ENCODE measurements around the gene AOPEP. TPM values are rescaled to one million over a fixed set of nuclear protein-coding genes. Genes with fewer than 3 reads are reported as not detected.
A peak's percentile ranks its signal among the peaks of the same experiment; 100 is the strongest.

The AOPEP gene
- total RNA-seq, 1 donor from 2014 or later, result 92.3 TPM

- Mint-ChIP-seq H3K4me3 (ENCODE audit: unreplicated experiment) (no peak overlapping the region), H3K27ac (ENCODE audit: unreplicated experiment) (peak overlapping the region; percentile 92), H3K27me3 (ENCODE audit: low read depth) (no peaks in the 10 kb centered on the region), H3K36me3 (ENCODE audit: low read depth) (peaks cover 2% of the 10 kb centered on the region), H3K9me3 (ENCODE audit: low read depth) (no peaks in the 10 kb centered on the region), H3K4me1 (ENCODE audit: low read depth) (peaks cover 63% of the 10 kb centered on the region)
- TF ChIP-seq, protein P1, sequence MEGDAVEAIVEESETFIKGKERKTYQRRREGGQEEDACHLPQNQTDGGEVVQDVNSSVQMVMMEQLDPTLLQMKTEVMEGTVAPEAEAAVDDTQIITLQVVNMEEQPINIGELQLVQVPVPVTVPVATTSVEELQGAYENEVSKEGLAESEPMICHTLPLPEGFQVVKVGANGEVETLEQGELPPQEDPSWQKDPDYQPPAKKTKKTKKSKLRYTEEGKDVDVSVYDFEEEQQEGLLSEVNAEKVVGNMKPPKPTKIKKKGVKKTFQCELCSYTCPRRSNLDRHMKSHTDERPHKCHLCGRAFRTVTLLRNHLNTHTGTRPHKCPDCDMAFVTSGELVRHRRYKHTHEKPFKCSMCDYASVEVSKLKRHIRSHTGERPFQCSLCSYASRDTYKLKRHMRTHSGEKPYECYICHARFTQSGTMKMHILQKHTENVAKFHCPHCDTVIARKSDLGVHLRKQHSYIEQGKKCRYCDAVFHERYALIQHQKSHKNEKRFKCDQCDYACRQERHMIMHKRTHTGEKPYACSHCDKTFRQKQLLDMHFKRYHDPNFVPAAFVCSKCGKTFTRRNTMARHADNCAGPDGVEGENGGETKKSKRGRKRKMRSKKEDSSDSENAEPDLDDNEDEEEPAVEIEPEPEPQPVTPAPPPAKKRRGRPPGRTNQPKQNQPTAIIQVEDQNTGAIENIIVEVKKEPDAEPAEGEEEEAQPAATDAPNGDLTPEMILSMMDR (IDR thresholded peaks at IDR 0.05), result no peak
- no peak for DNase-seq (ENCODE audit: low spot score)
Observed at GRCh38 chr9:95118596-95118995, 392.1 kb downstream of the AOPEP start.

DNA sequence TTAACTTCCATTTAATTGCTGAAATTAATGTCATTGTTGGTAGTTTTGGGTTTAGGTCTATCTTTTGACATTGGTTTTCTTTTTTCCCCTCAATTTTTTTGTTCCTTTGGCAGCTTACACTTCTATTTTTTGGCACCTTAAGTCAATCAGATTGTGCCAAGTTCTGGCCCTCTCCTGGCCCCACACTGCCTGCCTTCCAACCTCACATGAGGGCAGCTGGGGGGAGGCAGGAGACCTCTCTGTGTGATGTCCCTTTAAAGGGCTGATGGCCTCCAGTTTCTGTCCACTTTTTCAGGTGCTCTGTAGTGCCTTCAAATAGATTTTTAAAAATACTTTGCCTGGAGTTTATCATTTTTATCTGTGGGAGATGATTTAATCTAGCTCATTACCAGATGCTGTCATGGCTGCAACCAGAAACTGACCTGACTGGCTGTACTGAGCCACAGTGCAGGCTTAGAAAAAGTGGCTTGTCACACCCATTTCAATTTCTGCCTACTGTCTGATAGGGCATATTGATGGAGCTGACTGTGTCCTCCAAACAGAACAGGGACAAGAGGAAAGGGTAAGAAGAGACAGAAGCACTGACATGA is 394.4 kb downstream of the AOPEP start:
- no peak overlapping the region for H3K4me3 Mint-ChIP-seq (ENCODE audit: unreplicated experiment)
- peaks cover 65% of the 10 kb centered on the region for H3K4me1 Mint-ChIP-seq (ENCODE audit: low read depth)
- DNase-seq (ENCODE audit: low spot score), result no peak
- TF ChIP-seq, protein P1 (IDR thresholded peaks at IDR 0.05), result no peak
- H3K9me3 Mint-ChIP-seq (ENCODE audit: low read depth), result no peaks in the 10 kb centered on the region
- H3K27me3 Mint-ChIP-seq (ENCODE audit: low read depth), result no peaks in the 10 kb centered on the region
- H3K27ac Mint-ChIP-seq (ENCODE audit: unreplicated experiment), result no peak overlapping the region
- peaks cover 2% of the 10 kb centered on the region for H3K36me3 Mint-ChIP-seq (ENCODE audit: low read depth)

GRCh38 chr9:95124582-95125367 is 398.3 kb downstream of the AOPEP start:
- peaks cover 2% of the 10 kb centered on the region for H3K36me3 Mint-ChIP-seq (ENCODE audit: low read depth)
- H3K4me3 Mint-ChIP-seq (ENCODE audit: unreplicated experiment), result no peak overlapping the region
- peak overlapping the region; percentile 87 for H3K27ac Mint-ChIP-seq (ENCODE audit: unreplicated experiment)
- H3K9me3 Mint-ChIP-seq (ENCODE audit: low read depth), result no peaks in the 10 kb centered on the region
- peaks cover 61% of the 10 kb centered on the region for H3K4me1 Mint-ChIP-seq (ENCODE audit: low read depth)
- TF ChIP-seq, protein P1 (IDR thresholded peaks at IDR 0.05), result peak; percentile 64
- DNase-seq (ENCODE audit: low spot score), result no peak
- H3K27me3 Mint-ChIP-seq (ENCODE audit: low read depth), result no peaks in the 10 kb centered on the region

DNA sequence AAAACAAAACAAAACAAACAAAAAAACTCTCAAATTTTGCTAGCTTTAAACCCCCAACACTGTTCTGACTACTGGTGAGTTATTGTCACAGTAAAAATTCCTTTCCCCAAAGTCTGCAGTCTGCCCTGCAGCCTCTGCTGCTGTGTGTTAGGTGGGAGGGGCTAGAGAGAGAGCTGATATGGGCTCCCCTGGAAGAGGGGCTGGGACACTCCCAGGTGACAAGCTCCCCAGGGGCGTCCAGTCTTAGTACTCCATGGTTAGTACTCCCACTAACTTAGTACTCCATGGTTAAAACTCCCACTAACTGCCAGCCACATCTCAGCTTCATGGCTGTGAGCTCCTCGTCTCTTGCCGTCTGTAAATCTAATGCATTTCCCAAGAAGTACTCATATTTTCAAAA is 399.2 kb downstream of the AOPEP start:
- TF ChIP-seq, protein P1 (IDR thresholded peaks at IDR 0.05), result no peak
- Mint-ChIP-seq H3K27me3 (ENCODE audit: low read depth) (no peaks in the 10 kb centered on the region), H3K4me3 (ENCODE audit: unreplicated experiment) (peak overlapping the region; percentile 37), H3K36me3 (ENCODE audit: low read depth) (peaks cover 1% of the 10 kb centered on the region), H3K27ac (ENCODE audit: unreplicated experiment) (peak overlapping the region; percentile 87), H3K4me1 (ENCODE audit: low read depth) (peaks cover 69% of the 10 kb centered on the region), H3K9me3 (ENCODE audit: low read depth) (no peaks in the 10 kb centered on the region)
- no peak for DNase-seq (ENCODE audit: low spot score)

GRCh38 chr9:95126739-95127138 is 400.2 kb downstream of the AOPEP start:
- Mint-ChIP-seq H3K9me3 (ENCODE audit: low read depth) (no peaks in the 10 kb centered on the region), H3K4me3 (ENCODE audit: unreplicated experiment) (no peak overlapping the region), H3K27me3 (ENCODE audit: low read depth) (no peaks in the 10 kb centered on the region), H3K4me1 (ENCODE audit: low read depth) (peaks cover 70% of the 10 kb centered on the region), H3K36me3 (ENCODE audit: low read depth) (no peaks in the 10 kb centered on the region), H3K27ac (ENCODE audit: unreplicated experiment) (peak overlapping the region; percentile 87)
- DNase-seq (ENCODE audit: low spot score), result no peak
- TF ChIP-seq, protein P1 (IDR thresholded peaks at IDR 0.05), result no peak
